Measurements from ENCODE around the gene CDKL2.
A peak's percentile ranks its signal among the peaks of the same experiment; 100 is the strongest.
"Not testable (repeated sequence)": the region's sequence is repeated elsewhere in the genome, so short reads cannot be mapped to it uniquely, and the experiment has no call there.

Gene CDKL2

DNA sequence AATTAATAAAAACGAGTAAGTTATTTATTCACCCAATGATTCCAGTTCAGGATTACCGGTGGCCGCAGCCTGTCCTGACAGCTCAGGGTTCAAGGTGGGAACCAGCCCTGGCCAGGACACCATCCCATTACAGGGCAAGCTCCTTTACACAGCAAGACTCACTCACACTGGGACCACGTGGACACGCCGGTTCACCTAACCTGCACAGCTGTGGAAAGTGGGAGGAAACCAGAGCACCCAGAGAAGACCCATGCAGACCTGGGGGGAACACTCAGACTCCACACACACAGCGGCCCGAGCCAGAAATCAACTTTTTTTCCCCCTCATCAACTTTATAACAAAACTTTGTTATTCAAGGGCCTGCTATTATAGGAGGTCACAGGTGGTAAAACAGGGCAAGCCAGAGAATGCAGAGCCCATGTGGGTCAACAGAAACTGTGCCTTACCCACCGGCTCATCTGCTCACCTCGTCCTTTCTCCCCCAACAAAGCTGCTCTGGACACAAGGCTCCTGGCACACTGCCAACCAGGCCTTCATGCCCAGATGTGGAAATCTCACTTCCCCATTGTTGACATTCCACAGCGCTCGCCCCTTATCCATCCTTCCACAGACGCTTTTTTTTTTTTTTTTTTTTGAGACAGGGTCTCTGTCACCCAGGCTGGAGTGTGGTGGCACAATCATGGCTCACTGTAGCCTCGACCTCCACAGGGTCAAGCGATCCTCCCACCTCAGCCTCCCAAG, 82.5 kb downstream of the CDKL2 start:
- peak; percentile 5 for DNase-seq

DNA sequence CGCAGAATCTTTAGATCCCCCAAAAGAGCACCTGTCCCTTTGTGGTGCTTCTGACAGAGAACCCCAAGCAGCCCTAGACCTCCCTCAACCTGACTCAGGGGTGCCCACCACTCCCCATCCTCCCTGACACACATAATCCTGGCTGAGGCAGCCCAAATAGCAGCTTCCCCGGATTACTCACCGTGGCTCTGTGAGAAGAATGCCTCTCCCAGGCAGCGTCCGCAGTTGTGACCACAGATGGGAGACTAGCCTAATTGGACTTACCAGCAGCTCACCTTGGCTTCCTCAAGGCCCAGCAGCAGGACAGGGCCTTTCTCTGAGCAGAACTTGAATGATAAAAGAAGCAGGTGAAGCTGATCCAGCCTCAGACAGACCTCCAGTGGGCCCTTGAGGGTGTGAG, 84.8 kb downstream of the CDKL2 start:
- DNase-seq: no peak

DNA sequence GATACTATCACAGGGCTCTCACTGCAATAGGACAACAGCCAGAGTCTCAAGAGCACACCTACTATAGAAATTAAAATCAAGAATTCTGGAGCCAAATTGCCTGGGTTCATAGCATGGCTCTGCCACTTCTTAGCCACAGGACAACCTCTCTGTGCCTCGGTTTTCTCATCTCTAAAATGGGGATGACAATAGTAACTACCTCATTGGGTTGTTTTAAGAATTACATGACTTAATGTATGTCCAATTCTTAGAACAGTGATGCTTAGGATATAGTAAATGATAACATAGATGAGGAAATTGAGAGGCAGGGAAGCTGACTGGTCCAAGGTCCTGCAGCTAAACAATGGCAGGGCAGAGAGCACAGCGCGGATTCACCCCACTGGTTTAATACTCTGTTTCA, 85.5 kb downstream of the CDKL2 start:
- DNase-seq: no peak

DNA sequence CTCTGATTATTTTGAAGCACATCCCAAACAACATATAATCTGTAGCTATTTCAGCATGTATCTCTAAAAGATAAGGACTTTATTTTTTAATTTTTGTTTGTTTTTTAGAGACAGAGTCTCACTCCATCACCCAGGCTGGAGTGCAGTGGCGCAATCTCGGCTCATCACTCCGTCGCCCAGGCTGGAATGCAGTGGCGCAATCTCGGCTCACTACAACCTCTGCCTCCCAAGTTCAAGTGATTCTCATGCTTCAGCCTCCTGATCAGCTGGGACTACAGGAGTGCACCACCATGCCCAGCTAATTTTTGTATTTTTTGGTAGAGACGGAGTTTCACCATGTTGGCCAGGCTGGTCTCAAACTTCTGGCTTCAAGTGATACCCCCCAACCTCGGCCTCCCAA, 86.1 kb downstream of the CDKL2 start:
- not testable (repeated sequence) for DNase-seq

DNA sequence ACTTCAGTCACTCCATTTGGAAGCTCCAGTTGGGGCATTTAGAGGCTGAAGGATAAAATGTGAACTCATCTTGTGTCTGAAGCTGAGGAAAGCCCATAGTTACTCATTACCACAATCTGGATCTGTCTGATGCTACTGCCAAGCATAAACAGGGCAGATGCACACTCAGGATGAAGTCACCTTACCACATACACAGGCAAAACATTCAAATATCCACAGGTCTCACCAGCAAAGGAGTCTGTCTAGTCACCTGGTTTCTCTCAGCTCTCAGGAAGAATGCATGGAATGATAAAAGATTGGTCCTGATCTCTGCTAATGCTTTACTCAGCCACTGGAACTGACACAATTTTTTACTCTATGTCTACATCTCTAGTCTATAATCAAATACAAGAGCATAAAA, 87.5 kb downstream of the CDKL2 start:
- DNase-seq: no peak

DNA sequence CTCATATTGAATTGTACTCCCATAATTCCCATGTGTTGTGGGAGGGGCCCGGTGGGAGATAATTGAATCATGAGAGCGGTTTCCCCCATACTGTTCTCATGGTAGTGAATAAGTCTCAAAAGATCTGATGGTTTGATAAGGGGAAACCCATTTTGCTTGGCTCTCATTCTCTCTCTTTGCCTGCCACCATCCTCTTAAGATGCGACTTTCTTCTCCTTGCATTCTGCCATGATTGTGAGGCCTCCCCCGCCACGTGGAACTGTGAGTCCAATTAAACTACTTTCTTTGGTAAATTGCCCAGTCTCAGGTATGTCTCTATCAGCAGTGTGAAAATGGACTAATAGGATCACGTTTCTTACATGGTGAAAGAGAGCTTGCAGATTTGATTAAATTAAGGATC, 93.0 kb downstream of the CDKL2 start:
- DNase-seq: not testable (repeated sequence)

DNA sequence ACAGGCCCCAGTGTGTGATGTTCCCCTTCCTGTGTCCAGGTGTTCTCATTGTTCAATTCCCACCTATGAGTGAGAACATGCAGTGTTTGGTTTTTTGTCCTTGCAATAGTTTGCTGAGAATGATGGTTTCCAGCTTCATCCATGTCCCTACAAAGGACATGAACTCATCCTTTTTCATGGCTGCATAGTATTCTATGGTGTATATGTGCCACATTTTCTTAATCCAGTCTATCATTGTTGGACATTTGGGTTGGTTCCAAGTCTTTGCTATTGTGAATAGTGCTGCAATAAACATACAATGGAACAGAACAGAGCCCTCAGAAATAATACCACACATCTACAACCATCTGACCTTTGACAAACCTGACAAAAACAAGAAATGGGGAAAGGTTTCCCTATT, 96.4 kb downstream of the CDKL2 start:
- DNase-seq: not testable (repeated sequence)

DNA sequence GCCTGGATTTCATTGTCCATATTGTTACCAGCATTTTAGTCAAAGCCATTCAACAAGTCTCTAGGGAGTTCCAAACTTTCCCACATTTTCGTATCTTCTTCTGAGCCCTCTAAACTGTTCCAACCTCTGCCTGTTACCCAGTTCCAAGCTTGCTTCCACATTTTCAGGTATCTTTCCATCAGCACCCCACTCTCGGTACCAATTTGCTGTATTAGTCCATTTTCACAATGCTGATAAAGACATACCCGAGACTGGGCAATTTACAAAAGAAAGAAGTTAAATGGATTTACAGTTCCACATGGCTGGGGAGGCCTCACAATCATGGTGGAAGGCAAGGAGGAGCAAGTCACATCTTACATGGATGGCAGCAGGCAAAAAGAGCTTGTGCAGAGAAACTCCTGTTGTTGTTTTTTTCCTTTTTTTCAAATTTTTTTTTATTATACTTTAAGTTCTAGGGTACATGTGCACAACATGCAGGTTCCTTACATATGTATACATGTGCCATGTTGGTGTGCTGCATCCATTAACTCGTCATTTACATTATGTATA, 96.9 kb downstream of the CDKL2 start:
- not testable (repeated sequence) for DNase-seq

DNA sequence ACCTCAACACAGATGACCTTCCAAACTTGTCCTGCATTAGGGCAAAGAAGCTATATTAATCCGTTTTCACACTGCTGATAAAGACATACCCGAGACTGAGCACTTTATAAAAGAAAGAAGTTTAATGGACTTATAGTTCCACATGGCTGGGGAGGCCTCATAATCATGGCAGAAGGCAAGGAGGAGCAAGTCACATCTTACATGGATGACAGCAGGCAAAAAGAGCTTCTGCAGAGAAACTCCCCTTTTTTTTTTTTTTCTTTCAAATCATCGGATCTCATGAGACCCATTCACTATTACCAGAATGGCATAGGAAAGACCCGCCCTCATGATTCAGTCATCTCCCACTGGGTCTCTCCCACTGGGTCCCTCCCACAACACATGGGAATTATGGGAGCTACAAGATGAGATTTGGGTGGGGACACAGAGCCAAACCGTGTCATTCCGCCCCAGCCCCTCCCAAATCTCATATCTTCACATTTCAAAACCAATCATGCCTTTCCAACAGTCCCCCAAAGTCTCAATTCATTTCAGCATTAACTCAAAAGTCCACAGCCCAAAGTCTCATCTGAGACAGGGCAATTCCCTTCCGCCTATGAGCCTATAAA, 98.7 kb downstream of the CDKL2 start:
- DNase-seq: not testable (repeated sequence)

DNA sequence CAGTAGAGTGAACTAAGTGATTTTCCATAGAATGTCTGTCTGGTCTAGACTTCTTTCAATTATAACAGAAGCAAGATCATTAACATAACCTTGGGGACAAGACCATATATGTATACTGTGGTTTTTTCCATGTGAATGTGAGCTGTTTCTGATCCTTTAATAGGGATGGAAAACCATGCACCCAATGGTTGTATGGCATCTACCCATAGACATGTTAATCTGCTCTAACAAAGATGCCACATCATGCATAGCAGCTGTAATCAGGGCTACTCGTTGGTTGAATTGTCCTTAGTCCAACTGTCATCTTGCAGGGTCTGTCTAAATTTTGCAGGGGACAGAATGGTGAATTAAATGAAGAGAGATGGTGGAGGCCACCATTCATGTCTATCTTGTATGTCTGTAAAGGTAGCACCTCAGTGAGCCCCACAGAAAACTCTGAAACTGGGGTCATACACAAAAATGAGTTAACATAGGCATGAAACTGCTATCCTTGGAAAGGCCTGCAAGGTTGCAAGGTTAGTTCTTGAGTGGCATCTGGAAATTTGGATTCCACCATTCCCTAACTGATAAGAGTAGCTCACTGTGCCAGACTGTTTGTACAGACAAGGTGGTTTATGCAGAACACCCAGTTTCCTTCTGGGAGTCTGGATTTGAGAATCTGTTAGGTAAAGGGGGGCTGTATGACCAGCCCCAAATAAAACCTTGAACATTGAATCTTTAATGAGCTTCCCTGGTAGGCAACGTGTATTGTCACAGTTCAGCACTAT, 99.6 kb downstream of the CDKL2 start:
- no peak for DNase-seq

Measured in NCI-H146 (cell line).